ENCODE data around the gene GRID2IP.

DNA sequence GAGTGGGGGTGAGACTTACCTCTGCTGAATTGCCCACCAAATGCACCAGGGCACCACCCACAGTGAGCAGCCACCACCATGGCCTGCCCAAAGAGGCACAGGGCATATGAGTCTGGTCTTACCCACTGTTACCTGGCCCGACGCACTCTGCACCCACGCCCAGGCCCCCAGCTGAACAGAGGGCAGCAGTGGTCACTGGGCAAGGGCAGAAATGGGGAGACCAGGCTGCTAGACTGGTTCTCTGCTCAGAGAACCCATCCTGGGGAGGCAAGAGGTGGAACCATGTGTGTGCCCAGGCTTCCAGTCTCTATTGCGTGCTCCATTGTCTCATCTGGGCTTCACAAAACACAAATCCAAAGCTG, 64.1 kb downstream of the GRID2IP start:
- TF ChIP-seq CTBP1 (IDR thresholded peaks at IDR 0.05; ENCODE audit: borderline replicate concordance) (no peak), FOXA1 (IDR thresholded peaks at IDR 0.05) (no peak), TARDBP (IDR thresholded peaks at IDR 0.05) (no peak), FOXK2 (IDR thresholded peaks at IDR 0.05) (no peak), SP1 (IDR thresholded peaks at IDR 0.05) (no peak), LEF1 (IDR thresholded peaks at IDR 0.05; ENCODE audit: borderline replicate concordance) (no peak), ELF4 (IDR thresholded peaks at IDR 0.05) (no peak), ZNF384 (IDR thresholded peaks at IDR 0.05) (no peak), HDGF (IDR thresholded peaks at IDR 0.05; ENCODE audit: borderline replicate concordance) (no peak), ARNT (IDR thresholded peaks at IDR 0.05) (no peak), BHLHE40 (IDR thresholded peaks at IDR 0.05; ENCODE audit: borderline replicate concordance) (no peak), SUZ12 (IDR thresholded peaks at IDR 0.05) (no peak), NFRKB (IDR thresholded peaks at IDR 0.05) (no peak)
- TF ChIP-seq, protein P1, sequence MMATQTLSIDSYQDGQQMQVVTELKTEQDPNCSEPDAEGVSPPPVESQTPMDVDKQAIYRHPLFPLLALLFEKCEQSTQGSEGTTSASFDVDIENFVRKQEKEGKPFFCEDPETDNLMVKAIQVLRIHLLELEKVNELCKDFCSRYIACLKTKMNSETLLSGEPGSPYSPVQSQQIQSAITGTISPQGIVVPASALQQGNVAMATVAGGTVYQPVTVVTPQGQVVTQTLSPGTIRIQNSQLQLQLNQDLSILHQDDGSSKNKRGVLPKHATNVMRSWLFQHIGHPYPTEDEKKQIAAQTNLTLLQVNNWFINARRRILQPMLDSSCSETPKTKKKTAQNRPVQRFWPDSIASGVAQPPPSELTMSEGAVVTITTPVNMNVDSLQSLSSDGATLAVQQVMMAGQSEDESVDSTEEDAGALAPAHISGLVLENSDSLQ (IDR thresholded peaks at IDR 0.05), result no peak

Measured in HEK293T (cell line).